HG03196 (cell line): ENCODE results near the gene MTARC2.

Source experiments
- ATAC-seq: cut with Tn5 transposase; IDR thresholded peaks from one replicate; pipeline ENCODE4 v1.9.1; 2021; ENCODE audit not compliant: unreplicated experiment

MTARC2 gene

DNA sequence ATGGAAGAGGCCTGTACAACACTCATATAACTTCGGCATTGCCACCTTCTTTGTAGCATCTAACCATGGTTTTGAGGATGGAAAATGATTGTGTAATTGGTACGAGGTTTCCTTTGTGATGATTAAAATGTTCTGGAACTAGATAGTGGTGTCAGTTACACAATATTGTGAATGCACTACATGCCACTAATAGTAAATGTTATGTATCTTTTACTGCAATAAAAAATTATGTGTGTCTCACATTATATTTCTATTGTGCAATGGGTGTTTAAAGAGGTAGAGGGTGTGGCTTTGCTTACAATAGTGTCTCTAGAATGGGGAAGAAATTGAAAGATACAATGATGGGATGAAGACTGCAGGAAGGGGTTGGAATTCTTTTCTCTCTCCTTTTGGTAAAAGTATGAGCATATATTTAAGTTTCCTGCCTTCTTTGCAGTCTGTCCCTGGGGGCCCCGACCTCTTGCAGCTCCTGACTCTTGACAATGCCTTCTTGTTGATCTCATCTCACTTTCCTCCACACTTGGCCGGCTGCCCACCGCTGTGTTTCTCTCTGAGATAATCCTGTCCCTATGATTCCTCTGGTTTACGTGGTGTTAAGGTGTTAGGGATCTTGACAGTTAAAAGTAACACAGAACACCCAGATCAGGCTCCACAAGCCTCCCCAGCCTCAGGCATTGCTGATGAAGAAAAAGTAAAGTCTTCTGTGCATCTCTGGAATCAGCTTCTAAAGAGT, 77.9 kb downstream of the MTARC2 start:
- ATAC-seq, result no peak

GRCh38 chr1:220826729-220827128, 78.6 kb downstream of the MTARC2 start:
- no peak for ATAC-seq

GRCh38 chr1:220827445-220828178, 79.5 kb downstream of the MTARC2 start:
- ATAC-seq, result no peak

DNA sequence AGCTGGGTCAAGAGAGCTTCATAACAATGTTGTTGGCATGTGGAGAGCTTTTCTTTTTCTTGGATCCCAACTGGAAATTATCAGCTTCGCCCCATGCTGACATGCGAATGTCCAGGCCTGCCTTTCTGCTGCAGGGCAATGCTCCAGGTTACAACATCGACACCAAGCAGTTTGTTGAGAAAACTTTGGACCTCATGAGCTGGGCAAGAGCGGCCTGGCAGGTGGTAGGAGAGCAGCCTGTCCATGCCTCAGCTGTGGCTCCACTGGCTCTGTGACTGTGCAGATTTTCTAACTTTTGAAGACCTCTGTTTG, 80.0 kb downstream of the MTARC2 start:
- no peak for ATAC-seq

GRCh38 chr1:220828950-220829586, 80.9 kb downstream of the MTARC2 start:
- no peak for ATAC-seq

- no peak for ATAC-seq
These were observed 85.3 kb downstream of the MTARC2 start for GRCh38 chr1:220833436-220833835.
